OCI-LY7 (cell line): ENCODE results near the gene TRAIP.

Experiments used
- CTCF ChIP-seq: fragments of 200-600 bp; sonication (generic); conservative IDR thresholded peaks from 2 replicates; pipeline ENCODE4 v1.5.1; 2014; ENCODE audit warnings: mild to moderate bottlenecking, antibody characterized with exemption, low read length, moderate library complexity, mixed read lengths
- EZH2phosphoT487 ChIP-seq: fragments of 200-600 bp; sonication (generic); IDR thresholded peaks from 2 replicates; pipeline ENCODE4 v1.6.1; 2018; ENCODE audit warnings: low read depth, borderline replicate concordance, mild to moderate bottlenecking, mixed run types, antibody characterized with exemption, low read length, moderate library complexity, mixed read lengths

- TF ChIP-seq CTCF = no peak
- TF ChIP-seq EZH2phosphoT487 = no peak
Measured at GRCh38 chr3:49878686-49879085, 22.3 kb upstream of the TRAIP start.
